Measurements from ENCODE around the gene ANO3. TPM values are rescaled to one million over a fixed set of nuclear protein-coding genes. Genes with fewer than 3 reads are reported as not detected.

ANO3 gene
- total RNA-seq, 1 donor = 5.9 TPM

DNA sequence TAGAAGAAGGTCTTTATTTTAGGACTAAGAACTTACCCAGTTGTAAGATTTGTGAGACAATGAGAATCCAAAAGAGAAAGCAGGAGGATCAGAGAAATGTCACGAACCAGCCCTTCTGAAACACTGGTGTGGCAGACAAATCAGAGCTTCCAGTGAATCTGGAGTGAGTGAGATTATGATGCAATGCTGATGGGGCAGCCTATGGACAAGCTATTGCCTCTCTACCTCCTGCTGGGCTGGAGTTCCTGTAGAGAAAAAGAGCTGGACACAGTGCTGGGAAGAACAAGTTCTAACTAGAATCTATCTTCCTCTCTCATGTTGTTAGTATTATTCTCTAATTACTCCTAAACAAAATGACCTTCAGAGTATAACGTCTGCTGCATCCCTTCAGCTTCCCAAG, 12.0 kb upstream of the ANO3 start:
- TF ChIP-seq, protein P1, sequence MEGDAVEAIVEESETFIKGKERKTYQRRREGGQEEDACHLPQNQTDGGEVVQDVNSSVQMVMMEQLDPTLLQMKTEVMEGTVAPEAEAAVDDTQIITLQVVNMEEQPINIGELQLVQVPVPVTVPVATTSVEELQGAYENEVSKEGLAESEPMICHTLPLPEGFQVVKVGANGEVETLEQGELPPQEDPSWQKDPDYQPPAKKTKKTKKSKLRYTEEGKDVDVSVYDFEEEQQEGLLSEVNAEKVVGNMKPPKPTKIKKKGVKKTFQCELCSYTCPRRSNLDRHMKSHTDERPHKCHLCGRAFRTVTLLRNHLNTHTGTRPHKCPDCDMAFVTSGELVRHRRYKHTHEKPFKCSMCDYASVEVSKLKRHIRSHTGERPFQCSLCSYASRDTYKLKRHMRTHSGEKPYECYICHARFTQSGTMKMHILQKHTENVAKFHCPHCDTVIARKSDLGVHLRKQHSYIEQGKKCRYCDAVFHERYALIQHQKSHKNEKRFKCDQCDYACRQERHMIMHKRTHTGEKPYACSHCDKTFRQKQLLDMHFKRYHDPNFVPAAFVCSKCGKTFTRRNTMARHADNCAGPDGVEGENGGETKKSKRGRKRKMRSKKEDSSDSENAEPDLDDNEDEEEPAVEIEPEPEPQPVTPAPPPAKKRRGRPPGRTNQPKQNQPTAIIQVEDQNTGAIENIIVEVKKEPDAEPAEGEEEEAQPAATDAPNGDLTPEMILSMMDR (IDR thresholded peaks at IDR 0.05; ENCODE audit: insufficient read depth, low read length) = no peak
- no peak overlapping the region for H3K4me3 ChIP-seq (ENCODE audit: low read depth, low read length)
- DNase-seq (ENCODE audit: low read depth) = peak; percentile 34

DNA sequence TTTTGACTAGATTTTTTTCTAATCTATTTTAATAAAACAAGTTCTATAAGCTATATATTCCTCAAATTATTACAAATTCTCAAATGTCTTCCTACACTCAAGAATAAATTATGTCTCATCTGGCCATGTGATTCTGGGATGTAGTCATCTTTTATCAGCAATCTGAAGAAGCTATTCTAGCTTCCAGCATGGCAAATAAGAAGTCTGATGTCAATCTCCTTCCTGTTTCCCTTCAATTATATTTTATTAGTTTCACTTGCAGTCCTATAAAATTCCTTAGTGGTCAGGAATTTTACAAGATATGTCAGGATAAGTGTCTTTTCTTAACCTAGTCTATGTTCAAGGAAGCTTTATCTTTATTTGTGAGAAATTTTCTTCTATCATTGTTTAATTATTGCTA, 10.4 kb upstream of the ANO3 start:
- TF ChIP-seq, protein P1 (IDR thresholded peaks at IDR 0.05; ENCODE audit: insufficient read depth, low read length) = no peak
- DNase-seq (ENCODE audit: low read depth) = no peak
- no peak overlapping the region for H3K4me3 ChIP-seq (ENCODE audit: low read depth, low read length)

DNA sequence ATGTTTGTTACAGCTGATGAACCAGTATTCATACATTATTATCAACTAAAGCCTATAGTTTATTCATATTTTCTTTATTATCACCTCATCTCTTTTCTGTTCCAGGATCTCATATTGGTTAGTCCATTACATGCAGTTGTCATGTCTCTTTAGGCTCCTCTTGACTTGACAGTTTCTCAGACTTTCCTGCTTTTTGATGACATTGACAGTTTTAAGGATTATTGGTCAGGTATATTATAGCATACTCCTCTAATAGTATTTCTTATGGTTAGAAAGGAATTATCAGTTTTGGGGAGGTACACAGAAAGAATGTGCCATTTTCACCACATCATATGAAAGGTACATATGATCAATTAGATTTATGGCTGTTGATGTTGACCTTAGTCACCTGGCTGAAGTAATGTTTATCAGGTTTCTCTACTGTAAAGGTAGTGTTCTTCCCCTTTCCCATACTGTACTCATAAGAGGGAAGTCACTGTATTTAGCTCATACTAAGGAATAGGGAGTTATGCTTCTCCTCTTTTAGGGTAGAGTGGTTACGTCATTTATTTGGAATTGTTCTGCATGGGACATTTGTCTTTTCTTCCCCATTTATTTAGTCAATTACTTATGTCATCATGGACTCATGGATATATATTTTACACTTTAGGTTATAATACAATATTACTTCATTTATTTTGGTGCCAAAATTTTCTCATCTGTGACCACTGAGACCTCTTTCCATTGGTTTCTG, 9.4 kb upstream of the ANO3 start:
- TF ChIP-seq, protein P1 (IDR thresholded peaks at IDR 0.05; ENCODE audit: insufficient read depth, low read length) = no peak
- H3K4me3 ChIP-seq (ENCODE audit: low read depth, low read length) = no peak overlapping the region
- DNase-seq (ENCODE audit: low read depth) = no peak

DNA sequence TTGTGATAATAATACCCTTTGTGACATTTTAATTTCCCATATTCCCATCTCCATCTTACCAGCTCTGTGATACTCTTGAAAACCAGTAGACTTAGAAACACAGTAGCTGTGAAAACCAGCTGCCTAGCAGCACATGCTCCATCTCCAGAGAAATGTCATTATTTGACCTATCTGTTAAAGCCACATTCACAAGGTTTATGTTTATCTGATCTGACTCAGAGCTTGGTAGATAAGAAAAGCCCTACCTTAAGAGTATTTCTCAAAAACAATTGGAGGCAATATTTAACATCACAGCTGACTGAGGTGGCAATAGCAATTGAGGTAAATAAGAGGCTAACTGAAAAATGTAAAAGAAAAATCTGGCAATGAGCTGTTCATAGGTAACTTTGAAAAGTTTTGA, 8.1 kb upstream of the ANO3 start:
- no peak overlapping the region for H3K4me3 ChIP-seq (ENCODE audit: low read depth, low read length)
- TF ChIP-seq, protein P1 (IDR thresholded peaks at IDR 0.05; ENCODE audit: insufficient read depth, low read length) = no peak
- peak; percentile 11 for DNase-seq (ENCODE audit: low read depth)

DNA sequence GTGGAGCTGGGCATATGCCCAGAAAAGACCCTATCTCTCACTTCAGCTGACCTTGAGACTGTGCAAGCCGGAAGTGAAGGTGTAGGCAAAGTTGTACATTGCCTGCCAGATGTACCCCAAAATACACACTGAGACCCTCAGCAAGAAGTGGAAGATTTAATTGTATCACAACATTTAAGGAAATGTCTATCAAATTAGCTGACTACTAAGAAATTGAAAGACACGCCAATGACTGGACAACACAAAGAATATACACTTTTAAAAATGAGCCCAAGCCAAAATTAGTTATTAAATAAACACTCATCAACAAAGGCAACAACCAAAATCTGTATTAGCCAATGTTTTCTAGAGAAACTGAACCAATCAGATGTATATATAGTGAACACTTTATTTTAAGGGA, 7.7 kb upstream of the ANO3 start:
- no peak for DNase-seq (ENCODE audit: low read depth)
- H3K4me3 ChIP-seq (ENCODE audit: low read depth, low read length) = no peak overlapping the region
- TF ChIP-seq, protein P1 (IDR thresholded peaks at IDR 0.05; ENCODE audit: insufficient read depth, low read length) = no peak

DNA sequence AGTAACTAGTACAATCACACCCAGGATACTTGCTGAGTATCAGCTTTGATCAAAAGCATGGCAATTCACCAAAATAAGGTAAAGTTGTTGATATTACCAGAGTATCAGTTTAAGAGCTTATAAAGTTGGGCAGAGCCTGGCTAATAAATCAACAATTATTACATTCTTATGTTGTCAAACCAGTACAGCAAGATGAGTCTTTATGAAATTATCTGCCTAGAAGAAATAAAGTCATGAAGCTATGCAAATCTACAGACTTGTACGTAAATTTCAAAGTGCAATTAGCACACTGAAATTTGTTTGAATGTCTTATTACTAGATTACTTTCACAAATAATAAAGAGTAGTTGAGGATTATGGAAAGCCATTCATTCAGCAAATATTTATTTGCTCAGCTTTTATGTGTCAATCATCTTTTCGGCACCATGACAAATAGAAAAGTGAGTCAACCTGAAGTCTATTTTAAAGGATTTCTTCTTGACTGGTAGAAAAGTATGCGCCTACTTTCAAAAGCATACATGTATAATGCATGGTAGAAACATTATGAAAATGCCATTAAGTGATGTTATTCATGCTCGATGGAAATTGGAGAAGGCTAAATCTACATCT, 5.0 kb upstream of the ANO3 start:
- TF ChIP-seq, protein P1 (IDR thresholded peaks at IDR 0.05; ENCODE audit: insufficient read depth, low read length) = no peak
- DNase-seq (ENCODE audit: low read depth) = no peak
- no peak overlapping the region for H3K4me3 ChIP-seq (ENCODE audit: low read depth, low read length)

All from fibroblast of the aortic adventitia (primary cell).